ENCODE results near the gene FLAD1.

Gene FLAD1

DNA sequence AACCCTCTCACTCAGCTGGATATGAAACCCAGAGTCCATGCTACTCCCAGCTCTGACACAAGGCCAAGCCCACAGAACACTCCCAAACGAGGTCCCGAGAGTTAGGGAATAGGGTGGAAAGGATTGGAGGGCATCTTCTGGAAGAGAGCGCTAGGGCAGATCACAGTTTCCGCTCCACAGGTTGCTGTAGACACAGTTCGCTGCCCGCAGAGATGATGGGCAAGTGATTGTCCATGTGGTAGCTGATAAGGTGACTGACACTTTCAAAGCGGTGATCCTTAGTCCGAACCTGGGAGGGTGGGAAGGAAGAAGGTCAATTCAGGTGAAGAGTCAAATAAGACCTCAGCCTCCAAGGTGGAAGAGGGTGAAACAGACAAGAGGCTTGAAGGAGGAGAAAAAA, 19.5 kb upstream of the FLAD1 start:
- H3K36me3 ChIP-seq = peaks cover 51% of the 10 kb centered on the region
- H3K4me3 ChIP-seq (ENCODE audit: low read depth, low read length) = no peak overlapping the region
- no peaks in the 10 kb centered on the region for H3K27me3 ChIP-seq
- peaks cover 8% of the 10 kb centered on the region for H3K4me1 ChIP-seq
- TF ChIP-seq, protein P1, sequence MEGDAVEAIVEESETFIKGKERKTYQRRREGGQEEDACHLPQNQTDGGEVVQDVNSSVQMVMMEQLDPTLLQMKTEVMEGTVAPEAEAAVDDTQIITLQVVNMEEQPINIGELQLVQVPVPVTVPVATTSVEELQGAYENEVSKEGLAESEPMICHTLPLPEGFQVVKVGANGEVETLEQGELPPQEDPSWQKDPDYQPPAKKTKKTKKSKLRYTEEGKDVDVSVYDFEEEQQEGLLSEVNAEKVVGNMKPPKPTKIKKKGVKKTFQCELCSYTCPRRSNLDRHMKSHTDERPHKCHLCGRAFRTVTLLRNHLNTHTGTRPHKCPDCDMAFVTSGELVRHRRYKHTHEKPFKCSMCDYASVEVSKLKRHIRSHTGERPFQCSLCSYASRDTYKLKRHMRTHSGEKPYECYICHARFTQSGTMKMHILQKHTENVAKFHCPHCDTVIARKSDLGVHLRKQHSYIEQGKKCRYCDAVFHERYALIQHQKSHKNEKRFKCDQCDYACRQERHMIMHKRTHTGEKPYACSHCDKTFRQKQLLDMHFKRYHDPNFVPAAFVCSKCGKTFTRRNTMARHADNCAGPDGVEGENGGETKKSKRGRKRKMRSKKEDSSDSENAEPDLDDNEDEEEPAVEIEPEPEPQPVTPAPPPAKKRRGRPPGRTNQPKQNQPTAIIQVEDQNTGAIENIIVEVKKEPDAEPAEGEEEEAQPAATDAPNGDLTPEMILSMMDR (IDR thresholded peaks at IDR 0.05; ENCODE audit: low read depth, low read length) = no peak
- no peak for DNase-seq
- H3K9me3 ChIP-seq = no peaks in the 10 kb centered on the region

DNA sequence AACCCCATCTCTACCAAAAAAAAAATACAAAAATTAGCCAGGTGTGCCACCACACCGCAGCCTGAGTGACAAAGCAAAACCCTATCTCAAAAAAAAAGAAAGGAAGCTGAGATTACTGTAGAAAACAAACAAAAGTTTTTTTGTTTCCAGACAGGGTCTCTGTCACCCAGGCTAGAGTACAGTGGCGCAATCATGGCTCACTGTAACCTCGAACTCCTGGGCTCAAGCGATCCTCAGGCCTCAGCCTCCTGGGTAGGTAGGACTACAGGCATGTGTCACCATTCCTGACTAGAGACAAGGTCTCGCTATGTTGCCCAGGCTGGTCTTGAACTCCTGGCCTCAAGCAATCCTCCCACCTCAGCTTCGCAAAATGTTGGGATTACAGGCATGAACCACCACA, 18.8 kb upstream of the FLAD1 start:
- H3K4me3 ChIP-seq (ENCODE audit: low read depth, low read length) = no peak overlapping the region
- H3K9me3 ChIP-seq = no peaks in the 10 kb centered on the region
- H3K27me3 ChIP-seq = no peaks in the 10 kb centered on the region
- no peak for DNase-seq
- TF ChIP-seq, protein P1 (IDR thresholded peaks at IDR 0.05; ENCODE audit: low read depth, low read length) = no peak
- H3K36me3 ChIP-seq = peaks cover 44% of the 10 kb centered on the region
- peaks cover 12% of the 10 kb centered on the region for H3K4me1 ChIP-seq

- Histone ChIP-seq H3K4me1 (peaks cover 13% of the 10 kb centered on the region), H3K4me3 (ENCODE audit: low read depth, low read length) (no peak overlapping the region), H3K27me3 (no peaks in the 10 kb centered on the region), H3K9me3 (no peaks in the 10 kb centered on the region), H3K36me3 (peaks cover 40% of the 10 kb centered on the region)
- no peak for DNase-seq
- TF ChIP-seq, protein P1 (IDR thresholded peaks at IDR 0.05; ENCODE audit: low read depth, low read length) = no peak
Observed at GRCh38 chr1:154966111-154966510, 17.0 kb upstream of the FLAD1 start.

DNA sequence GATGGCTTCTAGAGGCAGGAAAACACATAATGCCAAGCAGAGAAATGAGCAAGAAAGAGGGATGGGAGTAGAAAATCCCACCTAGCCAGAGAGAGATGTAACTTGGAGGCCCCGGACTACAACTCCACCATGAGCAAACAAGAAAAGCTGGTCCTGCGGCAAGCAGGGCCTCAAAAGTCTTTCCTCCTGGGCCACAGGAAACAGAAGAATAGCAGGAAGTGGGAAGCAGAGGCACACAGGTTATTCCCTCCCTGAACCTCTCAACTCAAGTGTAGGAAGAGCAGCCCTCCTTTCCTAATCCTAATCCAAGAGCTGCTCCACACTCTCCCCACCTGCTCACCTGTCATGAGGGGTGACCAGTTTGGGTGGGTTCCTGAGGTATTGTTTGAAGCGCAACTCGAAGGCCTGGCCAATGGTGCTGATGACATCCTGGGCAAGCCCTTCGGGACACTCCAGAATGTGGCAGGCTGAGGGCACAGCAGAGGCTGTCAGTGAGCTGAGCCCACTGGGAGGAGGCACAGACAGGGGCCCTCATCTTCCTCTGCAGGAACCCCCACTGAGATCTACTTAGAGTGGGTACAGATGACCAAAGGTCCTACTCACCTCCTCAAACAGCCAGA, 15.7 kb upstream of the FLAD1 start:
- TF ChIP-seq, protein P1 (IDR thresholded peaks at IDR 0.05; ENCODE audit: low read depth, low read length) = no peak
- H3K9me3 ChIP-seq = no peaks in the 10 kb centered on the region
- no peak for DNase-seq
- H3K4me1 ChIP-seq = peaks cover 19% of the 10 kb centered on the region
- no peak overlapping the region for H3K4me3 ChIP-seq (ENCODE audit: low read depth, low read length)
- peaks cover 40% of the 10 kb centered on the region for H3K36me3 ChIP-seq
- no peaks in the 10 kb centered on the region for H3K27me3 ChIP-seq

GRCh38 chr1:154968731-154969130, 14.4 kb upstream of the FLAD1 start:
- Histone ChIP-seq H3K4me1 (peaks cover 18% of the 10 kb centered on the region), H3K36me3 (peaks cover 40% of the 10 kb centered on the region), H3K27me3 (no peaks in the 10 kb centered on the region), H3K4me3 (ENCODE audit: low read depth, low read length) (peak overlapping the region; percentile 84), H3K9me3 (no peaks in the 10 kb centered on the region)
- DNase-seq = peak; percentile 80
- TF ChIP-seq, protein P1 (IDR thresholded peaks at IDR 0.05; ENCODE audit: low read depth, low read length) = no peak

DNA sequence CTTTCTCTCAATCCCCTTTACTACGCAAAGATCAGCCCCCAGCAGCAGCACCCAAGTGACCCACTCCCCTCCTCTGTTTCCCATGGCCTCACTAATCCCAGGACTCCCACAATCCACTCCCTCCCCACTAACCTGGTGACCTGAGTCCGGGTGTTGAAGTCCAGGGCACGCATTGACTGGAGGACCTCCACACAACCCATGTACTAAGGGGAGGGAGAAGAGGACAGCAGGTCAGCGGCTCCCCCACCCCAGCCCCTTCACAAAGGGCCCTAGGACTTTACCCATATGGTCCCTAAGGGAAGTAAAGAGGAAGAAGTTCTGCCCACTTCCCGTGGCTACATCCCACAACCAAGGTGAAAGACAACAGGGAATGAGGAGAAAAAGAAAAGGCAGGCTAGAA, 13.9 kb upstream of the FLAD1 start:
- peak overlapping the region; percentile 84 for H3K4me3 ChIP-seq (ENCODE audit: low read depth, low read length)
- TF ChIP-seq, protein P1 (IDR thresholded peaks at IDR 0.05; ENCODE audit: low read depth, low read length) = no peak
- peaks cover 18% of the 10 kb centered on the region for H3K4me1 ChIP-seq
- DNase-seq = no peak
- H3K9me3 ChIP-seq = no peaks in the 10 kb centered on the region
- H3K36me3 ChIP-seq = peaks cover 40% of the 10 kb centered on the region
- H3K27me3 ChIP-seq = no peaks in the 10 kb centered on the region

All from BE2C (cell line).